Aorta (tissue), 5 donors: ENCODE measurements around the gene STXBP1. TPM values are rescaled to one million over a fixed set of nuclear protein-coding genes. Genes with fewer than 3 reads are reported as not detected.

Source experiments
- ATAC-seq: fragments of 200-7000 bp; cut with Tn5 transposase; one replicate; pipeline ENCODE4 v1.9.1; 2022; ENCODE audit warnings: moderate library complexity; ENCODE audit not compliant: low FRiP score
- DNase-seq, 2 donors: peaks; one replicate each; pipeline ENCODE4 v3.0.0-alpha.2; 2020
- H3K27ac ChIP-seq, 2 donors: one replicate each; pipeline ENCODE4 v1.5.1; 2013; ENCODE audit warnings: low read length in 2 of 2, mild to moderate bottlenecking in 2 of 2, moderate library complexity in 2 of 2, control low read depth in 1 of 2, inconsistent platforms in 1 of 2, low read depth in 1 of 2
- H3K27me3 ChIP-seq, 2 donors: one replicate each; pipeline ENCODE4 v1.6.1; 2013; ENCODE audit warnings: control low read depth in 1 of 2, low read length in 1 of 2, mild to moderate bottlenecking in 1 of 2, moderate library complexity in 1 of 2; ENCODE audit not compliant: insufficient read depth in 2 of 2, control insufficient read depth in 1 of 2
- H3K36me3 ChIP-seq, 2 donors: one replicate each; pipeline ENCODE4 v1.6.1; 2013; ENCODE audit warnings: control low read depth in 1 of 2, low read length in 1 of 2, mild to moderate bottlenecking in 1 of 2; ENCODE audit not compliant: insufficient read depth in 2 of 2, control insufficient read depth in 1 of 2
- H3K4me1 ChIP-seq, 2 donors: one replicate each; pipeline ENCODE4 v1.6.1; 2013; ENCODE audit warnings: low read length in 2 of 2, control low read depth in 1 of 2, mild to moderate bottlenecking in 1 of 2, moderate library complexity in 1 of 2; ENCODE audit not compliant: insufficient read depth in 2 of 2, control insufficient read depth in 1 of 2
- H3K4me3 ChIP-seq, 2 donors: one replicate each; pipeline ENCODE4 v1.5.1; 2013; ENCODE audit warnings: low read length in 2 of 2, control low read depth in 1 of 2, mild to moderate bottlenecking in 1 of 2
- H3K9me3 ChIP-seq: one replicate; pipeline ENCODE4 v1.6.1; 2013; ENCODE audit warnings: mild to moderate bottlenecking, low read length; ENCODE audit not compliant: control insufficient read depth
- WGBS, 2 donors: extraction: QIAGEN DNeasy Blood & Tissue Kit; methylation state at CpG; one replicate each; pipeline ENCODE4 v1.1.7; 2013; 5-methylcytosine and 5-hydroxymethylcytosine counted together
- intact Hi-C, 2 donors: fragments of 100-400 bp; cut with DNase I; formaldehyde crosslinking; loops; one replicate each; pipeline versions ENCODE4 v1.14.2 to v1.15.0; 2022
- polyA plus RNA-seq, 2 donors: library from polyadenylated mRNA; stranded (reverse); fragments of 200-250 nt; gene quantifications; one replicate each; pipeline ENCODE4 v1.2.3, GENCODE V29; 2013
- total RNA-seq, 2 donors: library from RNA; stranded (reverse); fragmentation: NEBNext Ultra II Directional; extraction: Animal tissue kit (Norgen Biotek cat#: 25700); gene quantifications; one replicate each; pipeline ENCODE4 v1.2.1, GENCODE V29; 2021
- donor health status: healthy with polysubstance abuse.
- donor health status: Bipolar disorder and iron deficiency.
- donor health status: DM: no; HTN: no; CAD: no.
- donor health status: DM: no; HTN: no; CAD: no.
- donor health status: DM: yes; HTN: yes; CAD: no.

STXBP1 gene
- total and polyA plus RNA-seq, 4 donors, result 6.6 to 69.0 (median 35.4) TPM

- no peak overlapping the region for H3K27ac ChIP-seq
- no peaks in the 10 kb centered on the region for H3K9me3 ChIP-seq
- H3K36me3 ChIP-seq, result peaks cover 4% of the 10 kb centered on the region in 2 donors
- no peak overlapping the region for H3K4me3 ChIP-seq
- no peaks in the 10 kb centered on the region for H3K27me3 ChIP-seq
- no peaks in the 10 kb centered on the region for H3K4me1 ChIP-seq
- no peak for ATAC-seq
- intact Hi-C loops, result no loop called here
- no peak for DNase-seq
- WGBS, 2 donors, result 79 to 85% methylated on average over 9 of the region's 9 CpGs
Measured at GRCh38 chr9:127651697-127652610, 39.9 kb downstream of the STXBP1 start.

- intact Hi-C loops, result no loop called here
- no peaks in the 10 kb centered on the region for H3K27me3 ChIP-seq
- no peaks in the 10 kb centered on the region for H3K4me1 ChIP-seq
- peaks cover 4% of the 10 kb centered on the region in 2 donors for H3K36me3 ChIP-seq
- H3K4me3 ChIP-seq, result no peak overlapping the region
- ATAC-seq (no peak), DNase-seq (no peak)
- no peaks in the 10 kb centered on the region for H3K9me3 ChIP-seq
- WGBS, 2 donors, result 86 to 88% methylated on average over 3 of the region's 3 CpGs
- no peak overlapping the region for H3K27ac ChIP-seq
Measured at GRCh38 chr9:127652733-127653132, 40.7 kb downstream of the STXBP1 start.

- Histone ChIP-seq H3K9me3 (no peaks in the 10 kb centered on the region), H3K27ac (no peak overlapping the region), H3K4me1 (no peaks in the 10 kb centered on the region), H3K27me3 (no peaks in the 10 kb centered on the region), H3K36me3 (peaks cover 4% of the 10 kb centered on the region in 2 donors), H3K4me3 (no peak overlapping the region)
- DNase-seq, result no peak
- no peak for ATAC-seq
- 77 to 84% methylated on average over 5 of the region's 5 CpGs for WGBS, 2 donors
- intact Hi-C loops, result no loop called here
Measured at GRCh38 chr9:127654619-127655018, 42.5 kb downstream of the STXBP1 start.

GRCh38 chr9:127658428-127658827 lies 46.4 kb downstream of the STXBP1 start:
- Histone ChIP-seq H3K36me3 (peaks cover 4 to 7% of the 10 kb centered on the region in 2 donors), H3K9me3 (no peaks in the 10 kb centered on the region), H3K4me3 (no peak overlapping the region), H3K27ac (no peak overlapping the region), H3K4me1 (no peaks in the 10 kb centered on the region), H3K27me3 (no peaks in the 10 kb centered on the region)
- intact Hi-C loops, result no loop called here
- no peak for DNase-seq
- 79 to 86% methylated on average over 5 of the region's 5 CpGs for WGBS, 2 donors
- ATAC-seq, result no peak

- Histone ChIP-seq H3K27me3 (no peaks in the 10 kb centered on the region), H3K4me3 (no peak overlapping the region), H3K27ac (no peak overlapping the region), H3K36me3 (peaks cover 0 to 4% of the 10 kb centered on the region in 2 donors), H3K4me1 (no peaks in the 10 kb centered on the region), H3K9me3 (no peaks in the 10 kb centered on the region)
- ATAC-seq, result no peak
- WGBS, 2 donors, result 64 to 70% methylated on average over 13 of the region's 13 CpGs
- DNase-seq, result no peak
- intact Hi-C loops, result no loop called here
Measured at GRCh38 chr9:127660886-127661741, 49.0 kb downstream of the STXBP1 start.

GRCh38 chr9:127662617-127663016 lies 50.5 kb downstream of the STXBP1 start:
- DNase-seq (no peak), ATAC-seq (no peak)
- intact Hi-C loops, result no loop called here
- Histone ChIP-seq H3K27ac (no peak overlapping the region), H3K4me1 (no peaks in the 10 kb centered on the region), H3K27me3 (no peaks in the 10 kb centered on the region), H3K4me3 (no peak overlapping the region), H3K9me3 (no peaks in the 10 kb centered on the region), H3K36me3 (peaks cover 0 to 4% of the 10 kb centered on the region in 2 donors)
- 87 to 100% methylated on average over 1 of the region's 1 CpG for WGBS, 2 donors

GRCh38 chr9:127664324-127664677 lies 52.2 kb downstream of the STXBP1 start:
- DNase-seq (no peak), ATAC-seq (no peak)
- no peaks in the 10 kb centered on the region for H3K4me1 ChIP-seq
- H3K4me3 ChIP-seq, result no peak overlapping the region
- 93% methylated on average over 7 of the region's 7 CpGs for WGBS, 2 donors
- H3K9me3 ChIP-seq, result no peaks in the 10 kb centered on the region
- peaks cover 0 to 4% of the 10 kb centered on the region in 2 donors for H3K36me3 ChIP-seq
- H3K27me3 ChIP-seq, result no peaks in the 10 kb centered on the region
- H3K27ac ChIP-seq, result no peak overlapping the region
- intact Hi-C loops, result no loop called here

GRCh38 chr9:127664678-127665507 lies 52.8 kb downstream of the STXBP1 start:
- H3K27ac ChIP-seq, result no peak overlapping the region
- H3K4me1 ChIP-seq, result no peaks in the 10 kb centered on the region
- WGBS, 2 donors, result 64 to 67% methylated on average over 10 of the region's 10 CpGs
- no peak overlapping the region for H3K4me3 ChIP-seq
- intact Hi-C loops, result no loop called here
- peak; percentile 70 for ATAC-seq
- no peaks in the 10 kb centered on the region for H3K9me3 ChIP-seq
- H3K27me3 ChIP-seq, result no peaks in the 10 kb centered on the region
- peaks cover 0 to 4% of the 10 kb centered on the region in 2 donors for H3K36me3 ChIP-seq
- no peak for DNase-seq
